OCI-LY7 (cell line): ENCODE results near the gene AXIN2.

Experiments used
- CTCF ChIP-seq: fragments of 200-600 bp; sonication (generic); conservative IDR thresholded peaks from 2 replicates; pipeline ENCODE4 v1.5.1; 2014; ENCODE audit warnings: mild to moderate bottlenecking, antibody characterized with exemption, low read length, moderate library complexity, mixed read lengths
- EZH2phosphoT487 ChIP-seq: fragments of 200-600 bp; sonication (generic); IDR thresholded peaks from 2 replicates; pipeline ENCODE4 v1.6.1; 2018; ENCODE audit warnings: low read depth, borderline replicate concordance, mild to moderate bottlenecking, mixed run types, antibody characterized with exemption, low read length, moderate library complexity, mixed read lengths

DNA sequence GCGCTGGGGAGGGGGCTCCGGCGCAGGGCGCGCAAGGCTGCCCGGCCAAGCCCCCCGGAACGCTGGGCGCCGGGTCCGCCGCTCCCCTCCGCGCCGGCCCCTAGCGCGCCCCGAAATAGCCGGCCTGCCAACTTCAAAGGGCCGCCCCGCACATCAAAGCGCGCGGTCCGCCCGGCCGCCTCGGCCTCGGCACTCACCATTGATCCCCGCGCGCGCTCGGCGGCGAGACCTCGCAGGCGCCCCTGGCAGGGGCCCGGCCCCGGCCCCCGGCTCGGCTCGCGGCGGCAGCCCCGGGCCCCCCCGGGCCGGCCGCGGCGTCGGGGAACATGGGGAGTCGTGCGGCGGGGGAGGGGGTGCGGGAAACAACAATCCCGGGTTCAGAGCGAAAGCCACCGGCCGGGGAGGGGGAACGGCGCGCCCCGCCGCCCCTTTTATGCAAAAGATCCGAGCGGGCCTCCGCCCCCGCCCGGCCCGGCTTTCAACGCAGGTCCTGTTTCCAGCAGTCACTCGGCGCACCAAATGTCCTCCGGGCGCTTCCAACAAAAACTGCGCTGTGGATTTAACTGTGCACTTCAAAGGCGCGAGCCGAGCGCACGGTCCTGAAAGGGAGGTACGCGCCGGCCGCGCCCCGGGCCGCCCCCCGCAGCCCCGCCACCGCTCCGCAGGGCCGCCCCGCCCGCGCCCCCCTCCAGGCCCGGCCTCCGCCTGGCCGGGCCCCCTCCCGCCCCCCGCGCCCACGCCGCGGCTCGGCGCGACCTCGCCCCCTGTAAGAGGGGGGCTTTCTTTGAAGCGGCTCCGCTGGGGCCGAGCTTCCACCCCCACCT is 608 bp downstream of the AXIN2 start:
- TF ChIP-seq CTCF (no peak), EZH2phosphoT487 (no peak)
